Smooth muscle cell (in vitro differentiated cells): Measurements from ENCODE around the gene FLAD1. TPM values are rescaled to one million over a fixed set of nuclear protein-coding genes. Genes with fewer than 3 reads are reported as not detected.
A peak's percentile ranks its signal among the peaks of the same experiment; 100 is the strongest.

Source experiments
- DNase-seq: peaks from one replicate; lab custom pipeline; 2025; ENCODE audit not compliant: unreplicated experiment; lab: John Stamatoyannopoulos, UW
- H2AFZ ChIP-seq: fragments of 200-600 bp; sonication (generic); 2 replicates; pipeline ENCODE4 v1.6.0; 2016; ENCODE audit warnings: antibody characterized with exemption, low read depth, mild to moderate bottlenecking
- H3F3A ChIP-seq: fragments of 200-600 bp; sonication (generic); 2 replicates; pipeline ENCODE4 v1.6.0; 2017; ENCODE audit warnings: antibody characterized with exemption, low read depth
- H3K27ac ChIP-seq: fragments of 200-600 bp; sonication (generic); 2 replicates; pipeline ENCODE4 v1.5.1; 2016; ENCODE audit warnings: low read depth, mild to moderate bottlenecking
- H3K27me3 ChIP-seq: fragments of 200-600 bp; sonication (generic); 2 replicates; pipeline ENCODE4 v1.6.1; 2016; ENCODE audit warnings: low read depth, mild to moderate bottlenecking
- H3K36me3 ChIP-seq: fragments of 200-600 bp; sonication (generic); 2 replicates; pipeline ENCODE4 v1.5.1; 2016; ENCODE audit warnings: low read depth
- H3K4me1 ChIP-seq: fragments of 200-600 bp; sonication (generic); 2 replicates; pipeline ENCODE4 v1.5.1; 2016; ENCODE audit warnings: low read depth
- H3K4me2 ChIP-seq: fragments of 200-600 bp; sonication (generic); 2 replicates; pipeline ENCODE4 v1.6.0; 2016; ENCODE audit warnings: mild to moderate bottlenecking
- H3K4me3 ChIP-seq: fragments of 200-600 bp; sonication (generic); 2 replicates; pipeline ENCODE4 v1.5.1; 2016; ENCODE audit warnings: mild to moderate bottlenecking
- H3K79me2 ChIP-seq: fragments of 200-600 bp; sonication (generic); 2 replicates; pipeline ENCODE4 v1.6.0; 2016; ENCODE audit warnings: low read depth, mild to moderate bottlenecking
- H3K9ac ChIP-seq: fragments of 200-600 bp; sonication (generic); 2 replicates; pipeline ENCODE4 v1.6.0; 2016; ENCODE audit warnings: low read depth
- H3K9me3 ChIP-seq: fragments of 200-600 bp; sonication (generic); replicated peaks from 2 replicates; pipeline ENCODE4 v1.5.1; 2016; ENCODE audit warnings: low read depth
- H4K20me1 ChIP-seq: fragments of 200-600 bp; sonication (generic); 2 replicates; pipeline ENCODE4 v1.6.0; 2016; ENCODE audit warnings: low read depth
- WGBS: methylation state at CpG from one replicate; pipeline ENCODE4 v1.1.7; 2016; ENCODE audit warnings: low lambda C conversion rate; 5-methylcytosine and 5-hydroxymethylcytosine counted together
- polyA plus RNA-seq: library from polyadenylated mRNA; unstranded; fragments of >200 nt; fragmentation: Nextera tagmentation; extraction: Ambion mirVana; gene quantifications from 2 replicates; pipeline ENCODE4 v1.2.1, GENCODE V29; 2016
- total RNA-seq: library from RNA; depleted of rRNA; stranded (reverse); fragments of >200 nt; gene quantifications from 2 replicates; pipeline ENCODE4 v1.2.3, GENCODE V29; 2014
- TF ChIP-seq, protein P1 (sequence below): fragments of 200-600 bp; sonication (generic); IDR thresholded peaks from 2 replicates; pipeline ENCODE4 v1.5.1; 2017; ENCODE audit warnings: borderline replicate concordance, mild to moderate bottlenecking, antibody characterized with exemption; ENCODE audit not compliant: insufficient read depth, poor library complexity, severe bottlenecking

FLAD1 gene
- total and polyA plus RNA-seq, 2 experiments from 2014 or later = 31.1 to 51.4 TPM

GRCh38 chr1:154996966-154997701 is 14.0 kb downstream of the FLAD1 start:
- no peaks in the 10 kb centered on the region for H4K20me1 ChIP-seq
- H2AFZ ChIP-seq = no peak overlapping the region
- WGBS = 87% methylated on average over 15 of the region's 15 CpGs
- TF ChIP-seq, protein P1, sequence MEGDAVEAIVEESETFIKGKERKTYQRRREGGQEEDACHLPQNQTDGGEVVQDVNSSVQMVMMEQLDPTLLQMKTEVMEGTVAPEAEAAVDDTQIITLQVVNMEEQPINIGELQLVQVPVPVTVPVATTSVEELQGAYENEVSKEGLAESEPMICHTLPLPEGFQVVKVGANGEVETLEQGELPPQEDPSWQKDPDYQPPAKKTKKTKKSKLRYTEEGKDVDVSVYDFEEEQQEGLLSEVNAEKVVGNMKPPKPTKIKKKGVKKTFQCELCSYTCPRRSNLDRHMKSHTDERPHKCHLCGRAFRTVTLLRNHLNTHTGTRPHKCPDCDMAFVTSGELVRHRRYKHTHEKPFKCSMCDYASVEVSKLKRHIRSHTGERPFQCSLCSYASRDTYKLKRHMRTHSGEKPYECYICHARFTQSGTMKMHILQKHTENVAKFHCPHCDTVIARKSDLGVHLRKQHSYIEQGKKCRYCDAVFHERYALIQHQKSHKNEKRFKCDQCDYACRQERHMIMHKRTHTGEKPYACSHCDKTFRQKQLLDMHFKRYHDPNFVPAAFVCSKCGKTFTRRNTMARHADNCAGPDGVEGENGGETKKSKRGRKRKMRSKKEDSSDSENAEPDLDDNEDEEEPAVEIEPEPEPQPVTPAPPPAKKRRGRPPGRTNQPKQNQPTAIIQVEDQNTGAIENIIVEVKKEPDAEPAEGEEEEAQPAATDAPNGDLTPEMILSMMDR = no peak
- H3F3A ChIP-seq = peaks cover 10% of the 10 kb centered on the region
- no peaks in the 10 kb centered on the region for H3K79me2 ChIP-seq
- no peak overlapping the region for H3K27ac ChIP-seq
- H3K4me2 ChIP-seq = no peak overlapping the region
- H3K9me3 ChIP-seq = no peaks in the 10 kb centered on the region
- peaks cover 8% of the 10 kb centered on the region for H3K4me1 ChIP-seq
- no peak overlapping the region for H3K4me3 ChIP-seq
- H3K27me3 ChIP-seq = no peaks in the 10 kb centered on the region
- H3K9ac ChIP-seq = no peak overlapping the region
- no peaks in the 10 kb centered on the region for H3K36me3 ChIP-seq
- no peak for DNase-seq

DNA sequence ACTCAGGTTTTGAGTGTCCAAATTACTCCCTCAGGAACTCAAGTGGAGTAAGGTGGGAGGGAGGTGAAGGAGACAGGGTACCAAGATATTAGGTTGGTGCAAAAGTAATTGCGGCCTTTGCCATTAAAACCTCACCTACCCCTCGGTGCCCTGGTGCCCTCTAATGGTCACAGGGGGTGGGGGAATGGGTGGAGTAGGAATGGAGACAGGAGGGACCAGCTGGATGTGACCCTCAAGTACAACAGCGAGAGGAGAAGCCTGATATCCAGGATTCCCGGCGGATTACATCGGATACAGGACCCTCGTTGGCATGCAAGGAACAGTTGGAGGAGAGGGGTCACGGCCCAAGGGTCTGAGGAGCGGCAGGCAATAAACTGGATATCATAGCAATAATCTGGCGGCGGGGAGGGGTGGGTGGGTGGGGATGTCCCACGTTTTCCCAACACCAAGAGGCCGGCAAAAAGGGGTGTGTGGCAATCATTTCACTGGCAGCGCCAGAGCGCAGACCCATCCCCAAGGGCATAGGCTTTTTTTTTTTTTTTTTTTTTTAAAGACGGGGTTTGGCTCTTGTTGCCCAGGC is 15.1 kb downstream of the FLAD1 start:
- TF ChIP-seq, protein P1 = no peak
- no peak for DNase-seq
- Histone ChIP-seq H3K9me3 (no peaks in the 10 kb centered on the region), H3K36me3 (no peaks in the 10 kb centered on the region), H3K27ac (no peak overlapping the region), H3K4me3 (no peak overlapping the region), H3F3A (peaks cover 10% of the 10 kb centered on the region), H3K4me2 (no peak overlapping the region), H3K9ac (no peak overlapping the region), H2AFZ (no peak overlapping the region), H3K4me1 (peaks cover 8% of the 10 kb centered on the region), H3K27me3 (no peaks in the 10 kb centered on the region), H3K79me2 (peaks cover 8% of the 10 kb centered on the region), H4K20me1 (no peaks in the 10 kb centered on the region)
- WGBS = 94% methylated on average over 16 of the region's 16 CpGs

DNA sequence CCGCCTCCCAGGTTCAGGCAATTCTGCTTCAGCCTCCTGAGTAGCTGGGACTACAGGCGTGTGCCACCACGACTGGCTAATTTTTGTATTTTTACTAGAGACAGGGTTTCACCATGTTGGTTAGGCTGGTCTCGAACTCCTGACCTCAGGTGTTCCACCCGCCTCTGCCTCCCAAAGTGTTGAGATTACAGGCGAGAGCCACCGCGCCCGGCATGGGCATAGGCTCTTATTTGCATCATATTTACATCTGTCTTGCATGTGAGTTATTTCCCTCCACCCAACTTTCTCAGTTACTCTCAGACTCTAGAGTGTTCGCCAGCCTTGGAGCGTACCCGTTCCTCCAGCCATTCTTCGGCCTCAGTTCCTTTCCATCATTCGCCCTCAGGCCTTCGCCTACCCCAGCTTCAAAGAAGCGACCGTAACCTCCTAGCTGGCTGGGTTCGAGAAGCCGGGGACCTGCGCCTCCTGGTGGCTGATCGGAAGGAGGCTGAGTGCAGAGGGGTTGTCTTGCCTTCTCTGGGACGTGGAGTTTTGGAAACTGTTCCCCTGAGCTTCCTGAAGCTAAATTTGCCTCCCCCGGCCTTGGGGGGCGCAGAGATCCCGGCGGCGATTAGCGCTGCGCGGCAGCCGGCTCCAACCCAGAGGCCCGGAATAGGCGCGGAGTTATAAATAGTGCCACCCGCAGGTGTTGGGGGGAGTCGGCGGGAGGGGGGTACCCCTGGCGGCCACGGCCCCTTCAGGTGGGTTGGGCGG is 15.8 kb downstream of the FLAD1 start:
- H3K27ac ChIP-seq = no peak overlapping the region
- H3K4me1 ChIP-seq = peaks cover 8% of the 10 kb centered on the region
- peaks cover 15% of the 10 kb centered on the region for H3K79me2 ChIP-seq
- H4K20me1 ChIP-seq = no peaks in the 10 kb centered on the region
- H3F3A ChIP-seq = peaks cover 10% of the 10 kb centered on the region
- peak overlapping the region; percentile 73 for H3K4me3 ChIP-seq
- H3K4me2 ChIP-seq = peak overlapping the region; percentile 86
- TF ChIP-seq, protein P1 = peak; percentile 88
- no peak overlapping the region for H3K9ac ChIP-seq
- no peaks in the 10 kb centered on the region for H3K9me3 ChIP-seq
- 21% methylated on average over 40 of the region's 40 CpGs for WGBS
- H3K27me3 ChIP-seq = no peaks in the 10 kb centered on the region
- no peak overlapping the region for H2AFZ ChIP-seq
- no peak for DNase-seq
- H3K36me3 ChIP-seq = no peaks in the 10 kb centered on the region
